Ovary (tissue), 3 donors: ENCODE data around the gene SUMO1.

ENCODE experiments used
- CTCF ChIP-seq, 3 donors: fragments of 450-650 bp in 2 of 3; fragments of 200-600 bp in 1 of 3; IDR thresholded peaks; one replicate each; pipeline versions ENCODE4 v1.5.1 to v1.8.0; 2016 to 2022; ENCODE audit warnings: antibody characterized with exemption in 3 of 3, mild to moderate bottlenecking in 1 of 3
- POLR2A ChIP-seq: fragments of 450-650 bp; IDR thresholded peaks from one replicate; pipeline ENCODE4 v1.6.1; 2017; ENCODE audit warnings: antibody characterized with exemption, mild to moderate bottlenecking, moderate library complexity
- donor health status: DM: no; HTN: no; CAD: no.

GRCh38 chr2:202171241-202171825 is 67.1 kb downstream of the SUMO1 start:
- TF ChIP-seq CTCF (IDR thresholded peaks at IDR 0.05) (no peak), POLR2A (no peak)
